BE2C (cell line): ENCODE results near the gene TOM1.

Source experiments
- DNase-seq: peaks from one replicate; pipeline ENCODE4 v3.0.0-alpha.2; 2020
- H3K27me3 ChIP-seq: fragments of 250-450 bp; sonication (Bioruptor Pico); 2 replicates; pipeline ENCODE4 v1.5.1; 2020; ENCODE audit warnings: mild to moderate bottlenecking
- H3K36me3 ChIP-seq: fragments of 250-450 bp; sonication (Bioruptor Pico); 2 replicates; pipeline ENCODE4 v1.5.1; 2020; ENCODE audit warnings: mild to moderate bottlenecking
- H3K4me1 ChIP-seq: fragments of 250-450 bp; sonication (Bioruptor Pico); 2 replicates; pipeline ENCODE4 v1.5.1; 2020
- H3K4me3 ChIP-seq: 2 replicates; pipeline ENCODE4 v1.5.1; 2011; ENCODE audit warnings: low read depth, low read length
- H3K9me3 ChIP-seq: fragments of 250-450 bp; sonication (Bioruptor Pico); 2 replicates; pipeline ENCODE4 v1.5.1; 2020
- TF ChIP-seq, protein P1 (sequence below): IDR thresholded peaks from 2 replicates; pipeline ENCODE4 v1.5.1; 2012; ENCODE audit warnings: mild to moderate bottlenecking, low read depth, low read length

TOM1 gene

DNA sequence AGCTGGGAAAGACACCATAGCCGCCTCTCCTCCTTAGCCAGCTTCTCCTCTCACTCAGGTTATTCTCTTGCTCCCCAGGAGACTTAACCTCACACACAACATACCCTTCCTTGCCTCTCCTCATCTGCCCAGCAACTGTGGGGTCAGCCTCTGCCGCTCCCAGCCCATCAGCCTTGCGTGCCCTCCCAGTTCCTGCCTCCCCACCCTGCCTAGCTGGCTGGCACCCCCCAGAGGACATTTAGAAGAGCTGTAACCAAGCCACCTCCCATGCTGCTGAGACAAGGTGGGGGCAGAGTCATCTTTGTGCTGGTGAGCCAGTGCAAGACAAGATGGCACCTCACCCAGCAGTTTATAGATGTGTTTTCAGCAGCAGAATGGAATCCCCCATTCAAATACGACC lies 38.2 kb downstream of the TOM1 start:
- no peak for DNase-seq

DNA sequence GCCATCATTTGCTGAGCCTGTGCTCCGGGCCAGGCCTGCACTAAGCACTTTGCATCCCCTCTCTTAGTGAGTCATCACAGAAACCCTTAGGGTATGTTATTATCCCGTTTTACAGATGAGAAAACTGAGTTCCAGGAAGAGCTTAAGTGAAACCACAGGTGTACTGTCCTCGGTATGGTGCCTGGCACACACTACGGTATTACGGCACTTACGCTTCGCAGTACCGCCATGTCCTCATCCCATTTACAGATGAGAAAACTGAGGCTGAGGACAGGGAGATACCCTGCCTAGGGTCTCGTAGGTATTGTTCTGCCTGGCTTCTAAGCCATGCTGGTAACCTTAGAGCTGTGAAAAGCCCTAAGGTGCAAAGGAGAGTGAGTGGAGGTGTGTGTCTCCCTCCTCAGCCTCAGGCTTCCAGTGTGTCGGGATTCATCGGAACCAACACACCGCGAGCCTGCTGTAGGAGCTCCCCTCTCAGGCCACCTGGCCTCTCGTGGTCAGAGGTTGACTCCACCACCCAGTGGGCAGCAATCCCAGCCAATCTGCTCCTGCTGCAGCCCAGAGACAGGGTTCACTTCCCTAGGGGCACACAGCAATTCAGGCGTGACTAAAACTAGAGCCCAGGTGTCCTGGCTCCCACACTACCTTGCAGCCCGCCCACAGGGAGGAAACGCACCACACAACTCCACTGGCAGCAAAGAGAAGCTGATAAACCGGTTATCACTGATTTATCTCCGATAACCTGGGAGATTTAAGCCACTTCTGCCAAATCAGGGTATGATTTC lies 41.6 kb downstream of the TOM1 start:
- peaks cover under 1% of the 10 kb centered on the region for H3K4me1 ChIP-seq
- H3K27me3 ChIP-seq: no peaks in the 10 kb centered on the region
- no peak for DNase-seq
- TF ChIP-seq, protein P1, sequence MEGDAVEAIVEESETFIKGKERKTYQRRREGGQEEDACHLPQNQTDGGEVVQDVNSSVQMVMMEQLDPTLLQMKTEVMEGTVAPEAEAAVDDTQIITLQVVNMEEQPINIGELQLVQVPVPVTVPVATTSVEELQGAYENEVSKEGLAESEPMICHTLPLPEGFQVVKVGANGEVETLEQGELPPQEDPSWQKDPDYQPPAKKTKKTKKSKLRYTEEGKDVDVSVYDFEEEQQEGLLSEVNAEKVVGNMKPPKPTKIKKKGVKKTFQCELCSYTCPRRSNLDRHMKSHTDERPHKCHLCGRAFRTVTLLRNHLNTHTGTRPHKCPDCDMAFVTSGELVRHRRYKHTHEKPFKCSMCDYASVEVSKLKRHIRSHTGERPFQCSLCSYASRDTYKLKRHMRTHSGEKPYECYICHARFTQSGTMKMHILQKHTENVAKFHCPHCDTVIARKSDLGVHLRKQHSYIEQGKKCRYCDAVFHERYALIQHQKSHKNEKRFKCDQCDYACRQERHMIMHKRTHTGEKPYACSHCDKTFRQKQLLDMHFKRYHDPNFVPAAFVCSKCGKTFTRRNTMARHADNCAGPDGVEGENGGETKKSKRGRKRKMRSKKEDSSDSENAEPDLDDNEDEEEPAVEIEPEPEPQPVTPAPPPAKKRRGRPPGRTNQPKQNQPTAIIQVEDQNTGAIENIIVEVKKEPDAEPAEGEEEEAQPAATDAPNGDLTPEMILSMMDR: no peak
- peaks cover 10% of the 10 kb centered on the region for H3K36me3 ChIP-seq
- H3K9me3 ChIP-seq: no peaks in the 10 kb centered on the region
- no peak overlapping the region for H3K4me3 ChIP-seq

More for the DNA sequence above, 38.2 kb downstream of the TOM1 start:
- Histone ChIP-seq H3K4me1 (peaks cover 20% of the 10 kb centered on the region), H3K4me3 (no peak overlapping the region), H3K36me3 (peaks cover 23% of the 10 kb centered on the region), H3K27me3 (no peaks in the 10 kb centered on the region), H3K9me3 (no peaks in the 10 kb centered on the region)
- TF ChIP-seq, protein P1: no peak

DNA sequence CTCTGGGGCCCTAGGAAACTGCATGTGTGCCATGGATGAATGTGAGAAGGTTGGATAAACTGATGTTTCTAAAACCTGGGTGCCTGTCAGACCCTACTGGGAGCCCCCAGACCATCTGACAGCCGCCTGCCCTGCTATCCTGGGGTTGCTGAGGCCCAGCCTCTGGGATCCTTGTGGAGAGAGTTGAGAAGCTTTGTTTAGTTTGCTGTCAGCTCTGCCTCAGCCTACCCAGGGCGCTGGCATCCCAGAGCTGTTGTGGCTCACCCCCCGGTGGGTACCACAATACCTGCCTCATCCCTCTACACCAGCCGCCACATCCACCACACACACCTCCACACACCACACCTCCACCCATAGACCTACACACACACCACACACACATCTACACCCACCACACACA lies 42.7 kb downstream of the TOM1 start:
- H3K4me1 ChIP-seq: no peaks in the 10 kb centered on the region
- H3K27me3 ChIP-seq: no peaks in the 10 kb centered on the region
- DNase-seq: no peak
- peaks cover 7% of the 10 kb centered on the region for H3K36me3 ChIP-seq
- H3K4me3 ChIP-seq: no peak overlapping the region
- H3K9me3 ChIP-seq: no peaks in the 10 kb centered on the region
- TF ChIP-seq, protein P1: no peak

DNA sequence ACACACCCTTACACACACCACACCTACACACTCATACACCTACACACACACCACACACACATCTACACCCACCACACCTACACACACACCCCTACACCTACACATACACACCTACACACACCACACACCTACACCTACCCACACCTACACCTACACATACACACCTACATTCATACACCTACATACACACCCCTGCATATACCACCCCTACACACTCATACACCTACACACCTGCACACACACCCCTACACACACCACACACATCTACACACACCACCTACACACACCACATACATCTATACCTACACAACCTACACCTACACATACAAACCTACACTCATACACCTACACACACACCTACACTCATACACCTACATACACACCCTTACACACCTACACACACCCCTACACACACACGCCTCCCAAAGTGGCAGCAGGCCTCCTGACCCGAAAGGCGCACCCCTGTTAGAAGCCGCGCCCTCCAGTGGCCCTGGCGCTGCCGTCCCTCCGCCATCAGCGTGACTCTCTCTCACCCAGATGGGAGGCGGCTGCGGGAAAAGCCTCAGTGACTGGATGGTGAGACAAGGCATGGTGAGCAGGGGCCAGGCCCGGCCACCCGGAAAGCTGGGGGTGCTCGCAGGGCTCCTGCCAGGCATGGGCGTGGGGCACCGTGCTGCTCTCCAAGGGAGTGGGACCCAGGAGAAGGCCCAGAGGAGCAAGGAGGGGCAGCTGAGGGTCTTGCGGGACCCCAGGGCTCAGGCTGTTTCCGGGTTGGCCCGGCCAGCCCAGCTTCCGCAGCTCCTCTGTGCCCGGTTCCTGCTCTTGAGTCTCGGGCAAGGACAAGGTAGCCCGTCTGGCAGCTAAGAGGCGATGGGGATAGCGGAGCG lies 44.2 kb downstream of the TOM1 start:
- H3K27me3 ChIP-seq: no peaks in the 10 kb centered on the region
- H3K4me1 ChIP-seq: no peaks in the 10 kb centered on the region
- TF ChIP-seq, protein P1: no peak
- DNase-seq: no peak
- no peaks in the 10 kb centered on the region for H3K9me3 ChIP-seq
- H3K4me3 ChIP-seq: no peak overlapping the region
- H3K36me3 ChIP-seq: peaks cover 7% of the 10 kb centered on the region

DNA sequence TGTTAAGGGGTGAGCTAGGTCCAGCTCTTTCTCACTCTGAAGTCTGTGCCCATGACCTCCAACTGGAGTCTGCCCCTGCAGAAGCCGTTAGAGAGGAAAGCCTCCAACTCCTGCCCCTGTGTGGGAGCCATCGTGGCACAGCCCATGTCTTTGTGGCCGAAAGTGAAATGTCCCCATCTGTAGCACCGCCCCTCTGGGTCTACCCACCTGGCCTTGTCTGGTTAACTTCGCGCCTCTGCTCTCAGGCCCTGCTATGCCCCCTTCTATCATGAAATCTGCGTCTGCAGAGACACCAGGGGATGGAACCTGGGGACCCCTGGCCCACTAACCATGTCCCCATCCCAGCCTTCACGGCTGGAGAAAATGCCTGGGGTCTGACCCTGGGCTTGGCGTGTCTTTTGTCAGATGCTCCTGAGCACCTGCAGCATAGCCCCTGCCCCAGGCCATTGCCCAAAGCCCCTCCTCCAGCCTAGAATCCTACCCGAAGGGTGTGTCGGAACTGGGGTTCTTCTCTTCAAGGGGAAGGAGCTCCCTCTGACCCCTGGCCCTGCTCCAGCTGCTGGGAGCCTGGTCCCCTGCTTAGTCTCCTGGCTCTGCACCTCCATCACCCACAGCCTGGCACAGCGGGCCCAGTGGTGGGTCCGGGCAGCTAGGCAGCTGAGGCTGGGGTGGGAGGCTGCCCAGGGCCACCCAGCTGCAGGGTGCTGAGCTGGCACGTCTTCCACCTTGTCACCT lies 45.4 kb downstream of the TOM1 start:
- H3K4me1 ChIP-seq: peaks cover 9% of the 10 kb centered on the region
- TF ChIP-seq, protein P1: no peak
- no peak overlapping the region for H3K4me3 ChIP-seq
- H3K27me3 ChIP-seq: no peaks in the 10 kb centered on the region
- H3K9me3 ChIP-seq: no peaks in the 10 kb centered on the region
- DNase-seq: no peak
- H3K36me3 ChIP-seq: peaks cover 7% of the 10 kb centered on the region
